HG02642 (cell line): ENCODE data around the gene CFAP46.
"Not testable (repeated sequence)": the region's sequence is repeated elsewhere in the genome, so short reads cannot be mapped to it uniquely, and the experiment has no call there.

Experiments used
- ATAC-seq: cut with Tn5 transposase; IDR thresholded peaks from one replicate; pipeline ENCODE4 v1.9.1; 2021; ENCODE audit warnings: mild to moderate bottlenecking; ENCODE audit not compliant: unreplicated experiment, poor library complexity

Gene CFAP46

GRCh38 chr10:132931258-132932250 lies 10.8 kb downstream of the CFAP46 start:
- not testable (repeated sequence) for ATAC-seq

GRCh38 chr10:132930701-132931100 lies 11.7 kb downstream of the CFAP46 start:
- ATAC-seq = not testable (repeated sequence)

- ATAC-seq = no peak
Measured at GRCh38 chr10:132929953-132930548, 12.3 kb downstream of the CFAP46 start.

GRCh38 chr10:132929480-132929879 lies 12.9 kb downstream of the CFAP46 start:
- no peak for ATAC-seq

GRCh38 chr10:132928261-132928660 lies 14.1 kb downstream of the CFAP46 start:
- no peak for ATAC-seq

- no peak for ATAC-seq
Measured at GRCh38 chr10:132927824-132928223, 14.5 kb downstream of the CFAP46 start.

- no peak for ATAC-seq
Measured at GRCh38 chr10:132926777-132927650, 15.4 kb downstream of the CFAP46 start.

- no peak for ATAC-seq
Measured at GRCh38 chr10:132926070-132926469, 16.3 kb downstream of the CFAP46 start.

- no peak for ATAC-seq
Measured at GRCh38 chr10:132925614-132926013, 16.8 kb downstream of the CFAP46 start.

GRCh38 chr10:132925071-132925561 lies 17.3 kb downstream of the CFAP46 start:
- ATAC-seq = no peak

GRCh38 chr10:132924046-132924952 lies 18.1 kb downstream of the CFAP46 start:
- ATAC-seq = no peak

GRCh38 chr10:132923384-132923783 lies 19.0 kb downstream of the CFAP46 start:
- not testable (repeated sequence) for ATAC-seq

- no peak for ATAC-seq
Measured at GRCh38 chr10:132922872-132923271, 19.5 kb downstream of the CFAP46 start.

GRCh38 chr10:132921818-132922807 lies 20.3 kb downstream of the CFAP46 start:
- ATAC-seq = no peak

GRCh38 chr10:132921086-132921485 lies 21.3 kb downstream of the CFAP46 start:
- ATAC-seq = no peak

- ATAC-seq = no peak
Measured at GRCh38 chr10:132920101-132920925, 22.1 kb downstream of the CFAP46 start.

- ATAC-seq = no peak
Measured at GRCh38 chr10:132919374-132920100, 22.8 kb downstream of the CFAP46 start.
